ENCODE measurements around the gene HES7.

DNA sequence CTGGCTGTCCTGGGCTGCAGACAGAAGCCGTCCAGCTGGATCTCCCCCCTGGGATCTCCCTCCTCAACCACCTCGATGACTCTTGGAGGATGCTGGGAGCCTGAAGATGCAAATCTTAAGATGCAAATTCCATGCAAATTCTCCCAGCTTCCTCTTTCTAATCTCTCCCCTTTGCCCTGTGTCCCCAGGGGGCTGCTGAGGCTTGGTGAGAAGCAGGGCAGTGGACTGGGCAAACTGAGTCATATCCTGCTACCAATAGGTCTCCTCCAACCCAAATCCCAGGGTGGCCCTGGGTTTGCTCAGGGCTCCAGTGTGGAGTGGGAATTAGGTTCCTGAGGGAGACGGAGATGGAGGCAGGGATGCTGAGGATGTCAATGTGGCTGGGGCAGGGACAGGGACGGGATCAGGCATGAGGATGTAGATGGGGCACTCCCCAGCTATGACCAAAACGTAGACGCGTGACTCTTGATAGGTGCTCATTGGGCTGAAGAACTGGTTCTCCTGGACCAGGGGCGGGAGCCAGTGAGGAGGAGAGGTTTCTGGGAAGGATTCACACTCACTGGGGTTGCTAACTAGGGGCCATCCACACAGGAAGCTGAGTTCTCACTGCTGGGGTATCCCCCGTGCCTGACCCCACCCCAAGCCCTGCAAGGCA is 32.7 kb downstream of the HES7 start:
- TF ChIP-seq, protein P1, sequence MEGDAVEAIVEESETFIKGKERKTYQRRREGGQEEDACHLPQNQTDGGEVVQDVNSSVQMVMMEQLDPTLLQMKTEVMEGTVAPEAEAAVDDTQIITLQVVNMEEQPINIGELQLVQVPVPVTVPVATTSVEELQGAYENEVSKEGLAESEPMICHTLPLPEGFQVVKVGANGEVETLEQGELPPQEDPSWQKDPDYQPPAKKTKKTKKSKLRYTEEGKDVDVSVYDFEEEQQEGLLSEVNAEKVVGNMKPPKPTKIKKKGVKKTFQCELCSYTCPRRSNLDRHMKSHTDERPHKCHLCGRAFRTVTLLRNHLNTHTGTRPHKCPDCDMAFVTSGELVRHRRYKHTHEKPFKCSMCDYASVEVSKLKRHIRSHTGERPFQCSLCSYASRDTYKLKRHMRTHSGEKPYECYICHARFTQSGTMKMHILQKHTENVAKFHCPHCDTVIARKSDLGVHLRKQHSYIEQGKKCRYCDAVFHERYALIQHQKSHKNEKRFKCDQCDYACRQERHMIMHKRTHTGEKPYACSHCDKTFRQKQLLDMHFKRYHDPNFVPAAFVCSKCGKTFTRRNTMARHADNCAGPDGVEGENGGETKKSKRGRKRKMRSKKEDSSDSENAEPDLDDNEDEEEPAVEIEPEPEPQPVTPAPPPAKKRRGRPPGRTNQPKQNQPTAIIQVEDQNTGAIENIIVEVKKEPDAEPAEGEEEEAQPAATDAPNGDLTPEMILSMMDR (IDR thresholded peaks at IDR 0.05; ENCODE audit: low read length), result no peak
- no peak for TF ChIP-seq EZH2 (IDR thresholded peaks at IDR 0.05; ENCODE audit: borderline replicate concordance, low read length)

Data from OCI-LY1 (cell line).